Left ventricle myocardium superior (tissue), 1 donor: ENCODE data around the gene MATN1. TPM values are rescaled to one million over a fixed set of nuclear protein-coding genes. Genes with fewer than 3 reads are reported as not detected.

ENCODE experiments used
- ATAC-seq: fragments of 200-7000 bp; cut with Tn5 transposase; one replicate; pipeline ENCODE4 v1.9.1; 2020; ENCODE audit warnings: mild to moderate bottlenecking, moderate library complexity
- DNase-seq: peaks from one replicate; pipeline ENCODE4 v3.0.0-alpha.2; 2020
- intact Hi-C: fragments of 100-400 bp; cut with micrococcal nuclease; formaldehyde crosslinking; loops from one replicate; pipeline ENCODE4 v1.11.0; 2022
- total RNA-seq: library from RNA; stranded (reverse); fragmentation: NEBNext Ultra II Directional; extraction: Animal tissue kit (Norgen Biotek cat#: 25700); gene quantifications from one replicate; pipeline ENCODE4 v1.2.1, GENCODE V29; 2021
- donor health status: DM: no; HTN: yes; CAD: no; lungs with severe emphysema.

MATN1 gene
- total RNA-seq, 1 donor from 2014 or later = not detected

- ATAC-seq = peak; percentile 85
Observed at GRCh38 chr1:30707412-30708360, 15.7 kb downstream of the MATN1 start.

GRCh38 chr1:30706528-30706927 lies 16.9 kb downstream of the MATN1 start:
- ATAC-seq = peak; percentile 66
- DNase-seq = peak; percentile 85
- intact Hi-C loops = no loop called here

More at GRCh38 chr1:30707412-30708360, 15.7 kb downstream of the MATN1 start:
- peak; percentile 79 for DNase-seq
- intact Hi-C loops = no loop called here

- intact Hi-C loops = no loop called here
- no peak for DNase-seq
- ATAC-seq = no peak
Observed at GRCh38 chr1:30705698-30706097, 17.7 kb downstream of the MATN1 start.

GRCh38 chr1:30704765-30705509 lies 18.4 kb downstream of the MATN1 start:
- DNase-seq = no peak
- ATAC-seq = no peak
- intact Hi-C loops = no loop called here

GRCh38 chr1:30704271-30704670 lies 19.1 kb downstream of the MATN1 start:
- peak; percentile 48 for DNase-seq
- intact Hi-C loops = no loop called here
- peak; percentile 31 for ATAC-seq

- DNase-seq = no peak
- ATAC-seq = no peak
- intact Hi-C loops = no loop called here
Observed at GRCh38 chr1:30702823-30703222, 20.6 kb downstream of the MATN1 start.

- DNase-seq = no peak
- ATAC-seq = no peak
- intact Hi-C loops = no loop called here
Observed at GRCh38 chr1:30701258-30701633, 22.1 kb downstream of the MATN1 start.

GRCh38 chr1:30700528-30701257 lies 22.7 kb downstream of the MATN1 start:
- DNase-seq (no peak), ATAC-seq (peak; percentile 20)

GRCh38 chr1:30699762-30700161 lies 23.6 kb downstream of the MATN1 start:
- intact Hi-C loops = no loop called here
- ATAC-seq = no peak
- no peak for DNase-seq

More at GRCh38 chr1:30700528-30701257, 22.7 kb downstream of the MATN1 start:
- intact Hi-C loops = no loop called here

- DNase-seq (no peak), ATAC-seq (no peak)
- intact Hi-C loops = no loop called here
Observed at GRCh38 chr1:30698401-30698981, 24.9 kb downstream of the MATN1 start.

GRCh38 chr1:30697571-30698376 lies 25.6 kb downstream of the MATN1 start:
- peak; percentile 47 for ATAC-seq
- intact Hi-C loops = no loop called here

GRCh38 chr1:30696831-30697230 lies 26.6 kb downstream of the MATN1 start:
- ATAC-seq (no peak), DNase-seq (no peak)
- intact Hi-C loops = no loop called here

More at GRCh38 chr1:30697571-30698376, 25.6 kb downstream of the MATN1 start:
- no peak for DNase-seq

GRCh38 chr1:30695439-30695841 lies 27.9 kb downstream of the MATN1 start:
- DNase-seq = no peak
- intact Hi-C loops = no loop called here
- ATAC-seq = no peak

GRCh38 chr1:30694280-30695175 lies 28.9 kb downstream of the MATN1 start:
- ATAC-seq = no peak
- DNase-seq = no peak
- intact Hi-C loops = no loop called here

GRCh38 chr1:30693822-30694221 lies 29.6 kb downstream of the MATN1 start:
- ATAC-seq (no peak), DNase-seq (no peak)
- intact Hi-C loops = no loop called here

- DNase-seq (no peak), ATAC-seq (no peak)
- intact Hi-C loops = no loop called here
Observed at GRCh38 chr1:30693366-30693765, 30.0 kb downstream of the MATN1 start.

- intact Hi-C loops = no loop called here
- DNase-seq (no peak), ATAC-seq (no peak)
Observed at GRCh38 chr1:30692948-30693301, 30.5 kb downstream of the MATN1 start.
